ENCODE measurements around the gene UBFD1.
"Not testable (repeated sequence)": the region's sequence is repeated elsewhere in the genome, so short reads cannot be mapped to it uniquely, and the experiment has no call there.

UBFD1 gene

DNA sequence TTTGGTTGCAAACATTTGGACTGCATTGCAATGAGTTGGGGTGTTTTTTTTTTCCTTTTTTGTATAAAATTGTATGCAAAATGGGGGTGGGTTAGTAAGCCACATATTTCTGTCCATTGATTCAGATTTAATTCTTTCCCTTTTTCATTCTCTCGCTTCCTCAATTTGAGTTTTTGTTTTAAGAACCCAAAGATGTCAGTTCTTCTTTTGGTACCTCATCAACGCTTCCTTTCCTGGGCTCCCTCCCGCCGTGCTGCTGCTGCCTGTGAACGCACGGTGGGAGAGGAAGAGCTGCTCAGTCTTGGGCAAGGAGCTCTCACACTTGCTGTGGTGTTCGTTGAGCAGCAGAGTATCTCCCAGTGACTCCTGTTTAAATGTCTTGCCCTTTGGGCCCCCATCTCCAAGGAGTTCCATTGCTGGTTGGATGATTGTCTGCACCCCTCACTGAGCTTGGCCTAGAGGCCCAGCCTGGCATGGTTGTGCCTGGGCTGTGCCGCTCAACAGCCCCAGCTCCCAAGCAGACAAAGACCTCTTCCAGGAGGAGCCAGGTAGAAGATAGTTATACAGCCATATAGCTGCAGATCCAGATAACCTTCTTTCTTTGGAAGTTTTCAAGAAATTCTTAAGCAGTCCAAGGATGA is 13.6 kb downstream of the UBFD1 start:
- DNase-seq, result no peak

DNA sequence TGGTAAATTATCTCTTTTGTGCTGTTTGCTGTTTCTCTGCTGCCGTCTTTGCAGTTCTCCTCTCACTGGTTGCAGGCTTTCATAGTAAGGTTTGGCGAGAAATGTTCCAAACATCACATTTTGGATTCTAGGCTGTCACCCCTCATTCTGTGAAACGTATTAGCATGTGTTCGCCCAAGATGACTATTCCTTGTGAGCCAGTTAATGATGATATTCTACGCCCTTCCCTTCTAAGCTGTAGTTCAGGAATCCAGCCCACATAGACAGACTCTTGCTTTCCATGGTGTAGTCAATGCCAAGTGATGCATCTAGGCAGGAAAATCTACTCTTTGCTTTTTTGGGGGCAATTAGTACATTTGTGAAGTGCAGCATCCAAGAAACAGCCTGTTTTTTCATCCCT is 14.4 kb downstream of the UBFD1 start:
- no peak for DNase-seq

DNA sequence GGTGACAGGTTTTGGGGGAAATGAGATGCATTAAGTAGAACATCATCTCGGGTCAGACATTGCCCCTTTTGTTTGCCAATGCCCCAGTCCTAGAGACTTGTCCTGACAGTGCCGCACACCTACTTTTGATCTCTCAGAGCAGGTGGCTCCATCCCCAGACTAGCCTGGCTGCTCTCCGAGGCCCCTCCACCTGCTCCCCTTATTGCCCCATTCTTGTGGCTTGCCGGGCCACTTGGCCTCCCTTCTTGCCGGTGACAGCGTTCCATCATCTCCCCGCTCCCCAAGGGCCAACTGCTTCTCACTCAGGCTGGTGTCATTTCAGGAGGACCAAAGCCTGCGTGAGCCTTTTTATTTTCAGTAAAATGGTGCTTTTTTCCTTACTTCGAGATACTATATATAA is 14.9 kb downstream of the UBFD1 start:
- DNase-seq, result no peak

DNA sequence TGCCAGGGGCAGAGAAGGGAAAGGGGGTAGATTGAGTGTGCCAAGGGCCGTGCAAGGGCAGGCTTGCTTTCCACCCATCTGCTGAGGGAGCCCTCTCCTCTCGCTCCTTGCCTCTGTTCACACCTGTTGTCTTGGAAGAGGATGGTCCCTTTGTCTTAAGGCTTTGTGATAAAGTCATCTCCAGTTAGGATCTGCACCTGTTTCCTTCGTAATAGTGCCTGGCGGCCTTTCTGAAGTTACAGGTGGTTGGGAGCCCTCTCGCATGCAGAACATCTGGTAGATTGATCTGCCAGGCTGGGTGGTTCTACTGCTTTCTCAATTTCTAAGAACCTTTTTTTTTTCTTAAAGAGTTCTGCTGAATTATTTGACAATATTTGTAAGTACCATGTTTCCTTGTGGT is 16.3 kb downstream of the UBFD1 start:
- DNase-seq, result no peak

DNA sequence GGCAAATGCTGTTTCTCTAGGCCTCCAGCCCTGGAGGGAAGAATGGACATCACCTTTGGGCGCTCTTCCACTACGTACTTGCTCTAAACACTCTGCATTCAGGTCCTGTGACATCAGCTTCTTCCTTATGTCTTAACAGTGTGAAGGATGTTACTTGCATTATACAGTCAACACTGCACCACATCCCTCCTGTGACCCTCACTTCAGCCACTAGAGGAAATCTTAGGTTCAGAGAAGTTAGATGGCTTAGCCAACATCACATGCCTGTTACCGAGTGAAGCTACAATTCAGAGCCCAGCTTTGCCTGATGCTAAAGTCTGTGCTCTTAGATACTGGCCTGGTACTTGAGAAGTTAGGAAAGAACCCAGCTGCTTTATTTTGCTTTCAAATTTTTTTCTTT is 18.3 kb downstream of the UBFD1 start:
- DNase-seq, result no peak

GRCh38 chr16:23577493-23577892 is 20.0 kb downstream of the UBFD1 start:
- no peak for DNase-seq

- DNase-seq, result no peak
Observed at GRCh38 chr16:23578101-23578830, 20.7 kb downstream of the UBFD1 start.

DNA sequence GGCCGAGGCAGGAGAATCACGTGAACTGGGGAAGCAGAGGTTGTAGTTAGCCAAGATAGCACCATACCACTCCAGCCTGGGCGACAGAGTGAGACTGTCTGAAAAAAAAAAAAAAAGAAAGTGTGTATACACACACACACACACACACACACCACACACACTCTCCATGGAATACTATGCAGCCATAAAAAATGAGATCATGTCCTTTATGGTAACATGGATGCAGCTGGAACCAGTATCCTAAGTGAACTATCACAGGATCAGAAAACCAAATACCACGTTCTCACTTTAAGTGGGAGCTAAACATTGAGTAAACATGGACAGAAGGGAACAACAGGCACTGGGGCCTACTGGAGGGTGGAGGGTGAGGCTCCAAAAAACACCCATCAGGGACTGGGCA is 21.8 kb downstream of the UBFD1 start:
- no peak for DNase-seq

DNA sequence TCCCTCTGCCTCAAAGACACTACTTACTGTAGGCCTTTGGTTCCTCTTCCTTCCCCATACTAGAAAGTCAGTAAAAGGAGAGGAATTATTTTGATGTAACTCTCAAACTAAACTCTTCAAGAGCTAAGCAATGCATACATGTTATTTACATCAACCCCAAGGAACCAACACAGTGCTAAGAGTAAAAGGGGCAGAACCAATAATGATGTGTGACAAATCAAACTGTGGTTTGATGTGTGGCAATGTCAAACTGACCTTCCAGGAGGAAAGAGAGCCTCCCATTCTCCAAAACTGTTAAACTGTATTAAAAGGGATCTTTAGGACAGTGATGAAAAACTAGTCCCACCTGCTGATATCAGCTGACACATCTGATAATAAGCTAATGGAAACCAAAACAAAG is 22.9 kb downstream of the UBFD1 start:
- DNase-seq, result no peak

- no peak for DNase-seq
Observed at GRCh38 chr16:23581764-23582163, 24.2 kb downstream of the UBFD1 start.

DNA sequence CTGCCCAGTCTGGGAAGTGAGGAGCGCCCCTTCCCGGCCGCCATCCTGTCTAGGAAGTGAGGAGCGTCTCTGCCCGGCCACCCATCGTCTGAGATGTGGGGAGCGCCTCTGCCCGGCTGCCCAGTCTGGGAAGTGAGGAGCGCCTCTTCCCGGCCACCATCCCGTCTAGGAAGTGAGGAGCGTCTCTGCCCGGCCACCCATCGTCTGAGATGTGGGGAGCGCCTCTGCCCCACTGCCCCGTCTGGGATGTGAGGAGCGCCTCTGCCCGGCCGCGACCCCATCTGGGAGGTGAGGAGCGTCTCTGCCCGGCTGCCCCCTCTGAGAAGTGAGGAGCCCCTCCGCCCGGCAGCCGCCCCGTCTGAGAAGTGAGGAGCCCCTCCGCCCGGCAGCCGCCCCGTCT is 25.7 kb downstream of the UBFD1 start:
- DNase-seq, result not testable (repeated sequence)

GRCh38 chr16:23584186-23585076 is 26.9 kb downstream of the UBFD1 start:
- DNase-seq, result no peak

DNA sequence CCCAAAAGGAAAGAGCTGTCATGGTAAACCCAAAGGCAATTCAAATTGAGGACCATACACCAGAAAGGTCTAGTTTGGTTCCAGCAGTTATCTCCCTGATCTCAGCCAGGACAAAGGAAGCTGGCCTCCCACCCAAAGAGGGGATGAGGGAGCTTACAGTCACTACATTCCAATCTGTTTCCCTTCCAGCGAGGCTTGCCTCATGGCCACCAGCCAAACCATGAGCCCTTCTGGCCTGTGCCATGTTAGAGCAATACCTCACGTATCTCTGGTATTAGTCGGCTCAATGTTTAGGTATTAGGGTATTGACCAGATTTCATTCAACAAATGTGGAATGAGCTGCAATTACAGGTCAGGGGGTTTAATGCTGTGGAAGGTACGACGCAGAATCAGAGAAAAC is 30.2 kb downstream of the UBFD1 start:
- peak; percentile 82 for DNase-seq

DNA sequence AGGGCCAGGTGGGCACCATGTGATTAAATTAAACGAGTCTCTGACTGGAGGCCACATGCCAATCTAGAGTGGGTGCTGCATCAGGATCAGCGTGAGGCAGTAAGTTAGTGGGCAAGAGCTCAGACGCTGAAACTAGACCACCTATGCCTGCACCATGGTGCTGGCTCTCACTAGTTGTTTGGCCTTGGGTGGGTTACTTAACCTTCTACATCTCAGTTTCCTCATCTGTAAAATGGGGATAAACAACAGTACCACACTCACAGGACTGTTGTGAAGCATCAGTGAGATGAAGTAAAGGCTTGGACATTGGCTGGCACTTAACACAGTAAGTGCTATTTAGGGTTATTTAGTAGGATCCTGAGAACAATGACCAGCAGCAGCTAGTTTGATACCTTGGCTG is 32.7 kb downstream of the UBFD1 start:
- DNase-seq, result no peak

- DNase-seq, result no peak
Observed at GRCh38 chr16:23594186-23594585, 36.7 kb downstream of the UBFD1 start.

DNA sequence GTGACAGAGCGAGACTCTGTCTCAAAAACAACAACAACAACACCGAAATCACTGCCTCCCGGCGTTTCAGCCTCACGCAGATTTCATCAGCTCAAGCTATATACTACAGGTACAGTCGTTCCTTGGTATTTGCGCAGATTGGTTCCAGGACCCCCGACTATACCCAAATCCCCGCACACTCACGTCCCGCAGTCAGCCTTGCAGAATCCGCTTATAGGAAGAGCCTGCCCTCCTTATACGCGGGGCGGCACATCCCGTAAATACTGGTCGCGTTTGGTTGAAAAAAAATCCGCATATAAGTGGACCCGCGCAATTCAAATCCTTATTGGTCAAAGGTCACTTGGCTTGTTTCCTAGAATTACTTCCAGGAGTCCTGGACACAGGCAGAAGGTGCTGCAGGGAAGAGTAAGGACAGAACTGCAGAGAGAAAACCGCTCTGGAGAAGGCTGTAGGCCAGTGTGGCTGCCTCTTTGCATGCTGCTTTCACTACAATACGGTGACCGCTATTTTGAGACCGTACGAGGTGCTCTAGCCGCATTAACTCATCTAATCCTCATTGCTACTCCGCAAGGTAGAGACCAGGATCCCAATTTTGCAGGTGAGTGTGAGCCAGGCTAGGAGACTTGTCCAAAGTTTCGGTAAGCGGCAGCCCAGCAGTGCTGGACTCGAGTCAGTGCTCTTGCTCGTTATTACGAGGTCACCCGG is 37.9 kb downstream of the UBFD1 start:
- DNase-seq, result no peak

DNA sequence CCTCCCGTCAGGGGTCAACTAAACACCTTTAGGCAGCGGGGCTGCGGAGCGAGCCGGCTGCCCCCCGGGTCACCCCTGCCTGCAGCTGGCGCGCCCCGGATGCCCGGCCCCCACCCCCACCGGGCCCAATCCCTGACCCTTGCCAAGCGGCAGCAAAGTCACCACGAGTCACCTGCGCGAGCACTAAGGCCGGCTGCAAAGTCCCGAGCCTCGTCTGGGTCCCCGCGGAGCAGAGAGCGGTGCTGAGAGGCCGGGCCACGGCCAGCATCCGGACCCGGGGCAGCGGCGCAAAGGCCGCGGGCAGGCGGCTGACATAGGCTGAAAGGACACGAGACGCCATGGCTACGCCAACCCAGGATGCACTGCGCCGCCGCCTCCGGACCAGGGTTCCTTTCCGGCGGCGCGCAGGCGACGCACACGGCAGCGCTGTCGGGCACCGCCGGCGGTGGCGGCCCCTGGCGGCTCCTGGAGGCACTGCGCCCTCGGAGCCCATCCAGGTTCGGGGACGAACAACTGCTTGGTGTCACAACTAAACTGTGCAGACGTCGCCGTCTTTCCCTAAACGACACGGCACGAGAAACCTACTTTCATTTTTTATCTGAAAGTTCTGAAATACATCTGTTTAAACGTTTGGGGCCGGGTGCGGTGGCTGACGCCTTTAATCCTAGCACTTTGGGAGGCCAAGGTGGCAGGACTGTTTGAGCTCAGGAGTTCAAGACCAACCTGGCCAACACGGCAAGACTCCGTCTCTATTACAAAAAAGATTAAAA is 38.6 kb downstream of the UBFD1 start, which contains the start of gene NDUFAB1:
Gene NDUFAB1 (minus strand): TSS at position 366 of the 770 bp plus-strand sequence. CDS start 26 bp downstream, at position 340.
- peak; percentile 86 for DNase-seq

- DNase-seq, result no peak
Observed at GRCh38 chr16:23597003-23597756, 39.7 kb downstream of the UBFD1 start.

DNA sequence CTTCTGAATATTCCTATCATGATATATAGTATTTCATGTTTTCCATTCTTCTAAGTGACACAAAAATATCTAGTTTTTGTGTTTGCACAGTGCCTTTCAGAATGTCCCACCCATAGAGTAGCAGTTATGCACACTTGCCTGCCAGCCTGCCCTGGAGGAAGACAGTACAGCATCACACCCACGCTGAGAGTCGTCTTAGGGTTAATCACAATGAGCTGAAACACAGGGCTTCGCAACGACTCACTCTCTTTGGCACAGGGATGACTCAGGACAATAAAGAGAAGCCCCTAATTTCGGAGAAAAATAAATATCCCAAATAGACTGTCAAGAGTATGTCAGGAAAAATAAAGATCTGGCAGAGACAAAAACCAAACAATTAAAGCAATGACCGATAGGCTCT is 50.2 kb downstream of the UBFD1 start:
- DNase-seq, result peak; percentile 38

- peak; percentile 10 for DNase-seq
Observed at GRCh38 chr16:23608194-23608593, 50.7 kb downstream of the UBFD1 start.

GRCh38 chr16:23609929-23610328 is 52.4 kb downstream of the UBFD1 start:
- DNase-seq, result no peak
